ENCODE measurements around the gene SLC8B1.

Gene SLC8B1

GRCh38 chr12:113297214-113297587 is 37.7 kb downstream of the SLC8B1 start:
- in situ Hi-C loops (cut with MboI; ENCODE audit: low sequenced_read_pairs) = no loop called here

GRCh38 chr12:113296557-113297213 is 38.2 kb downstream of the SLC8B1 start:
- in situ Hi-C loops (cut with MboI; ENCODE audit: low sequenced_read_pairs) = no loop called here

GRCh38 chr12:113295886-113296556 is 38.9 kb downstream of the SLC8B1 start:
- in situ Hi-C loops (cut with MboI; ENCODE audit: low sequenced_read_pairs) = no loop called here

GRCh38 chr12:113293100-113293499 is 41.8 kb downstream of the SLC8B1 start:
- in situ Hi-C loops (cut with MboI; ENCODE audit: low sequenced_read_pairs) = no loop called here

- in situ Hi-C loops (cut with MboI; ENCODE audit: low sequenced_read_pairs) = no loop called here
Measured at GRCh38 chr12:113292547-113292946, 42.4 kb downstream of the SLC8B1 start.

- in situ Hi-C loops (cut with MboI; ENCODE audit: low sequenced_read_pairs) = no loop called here
Measured at GRCh38 chr12:113292091-113292490, 42.8 kb downstream of the SLC8B1 start.

- in situ Hi-C loops (cut with MboI; ENCODE audit: low sequenced_read_pairs) = no loop called here
Measured at GRCh38 chr12:113291586-113291985, 43.3 kb downstream of the SLC8B1 start.

GRCh38 chr12:113290506-113290905 is 44.4 kb downstream of the SLC8B1 start:
- in situ Hi-C loops (cut with MboI; ENCODE audit: low sequenced_read_pairs) = no loop called here

GRCh38 chr12:113289361-113289760 is 45.5 kb downstream of the SLC8B1 start:
- in situ Hi-C loops (cut with MboI; ENCODE audit: low sequenced_read_pairs) = no loop called here

- in situ Hi-C loops (cut with MboI; ENCODE audit: low sequenced_read_pairs) = no loop called here
Measured at GRCh38 chr12:113287899-113288282, 47.0 kb downstream of the SLC8B1 start.

- in situ Hi-C loops (cut with MboI; ENCODE audit: low sequenced_read_pairs) = no loop called here
Measured at GRCh38 chr12:113287146-113287898, 47.6 kb downstream of the SLC8B1 start.

GRCh38 chr12:113286712-113287111 is 48.2 kb downstream of the SLC8B1 start:
- in situ Hi-C loops (cut with MboI; ENCODE audit: low sequenced_read_pairs) = no loop called here

GRCh38 chr12:113285679-113286610 is 49.0 kb downstream of the SLC8B1 start:
- in situ Hi-C loops (cut with MboI; ENCODE audit: low sequenced_read_pairs) = no loop called here

- in situ Hi-C loops (cut with MboI; ENCODE audit: low sequenced_read_pairs) = no loop called here
Measured at GRCh38 chr12:113284751-113285150, 50.2 kb downstream of the SLC8B1 start.

- in situ Hi-C loops (cut with MboI; ENCODE audit: low sequenced_read_pairs) = no loop called here
Measured at GRCh38 chr12:113278633-113279032, 56.3 kb downstream of the SLC8B1 start.

GRCh38 chr12:113278141-113278540 is 56.8 kb downstream of the SLC8B1 start:
- in situ Hi-C loops (cut with MboI; ENCODE audit: low sequenced_read_pairs) = no loop called here

GRCh38 chr12:113277511-113277910 is 57.4 kb downstream of the SLC8B1 start:
- in situ Hi-C loops (cut with MboI; ENCODE audit: low sequenced_read_pairs) = no loop called here

GRCh38 chr12:113276946-113277500 is 57.9 kb downstream of the SLC8B1 start:
- in situ Hi-C loops (cut with MboI; ENCODE audit: low sequenced_read_pairs) = no loop called here

GRCh38 chr12:113276306-113276705 is 58.6 kb downstream of the SLC8B1 start:
- in situ Hi-C loops (cut with MboI; ENCODE audit: low sequenced_read_pairs) = no loop called here

- in situ Hi-C loops (cut with MboI; ENCODE audit: low sequenced_read_pairs) = no loop called here
Measured at GRCh38 chr12:113274848-113275247, 60.1 kb downstream of the SLC8B1 start.

All from HL-60/S4 treated with phorbol 12-myristate 13-acetate at 8.2 ng/mL for 4 days and 3 days (cell line).